GM12801 (cell line): ENCODE measurements around the gene MTHFS.

Experiments used
- CTCF ChIP-seq: IDR thresholded peaks from one replicate; pipeline ENCODE4 v1.5.1; 2011; ENCODE audit warnings: control low read depth; ENCODE audit not compliant: insufficient read length; ENCODE audit errors: extremely low read depth

The MTHFS gene

DNA sequence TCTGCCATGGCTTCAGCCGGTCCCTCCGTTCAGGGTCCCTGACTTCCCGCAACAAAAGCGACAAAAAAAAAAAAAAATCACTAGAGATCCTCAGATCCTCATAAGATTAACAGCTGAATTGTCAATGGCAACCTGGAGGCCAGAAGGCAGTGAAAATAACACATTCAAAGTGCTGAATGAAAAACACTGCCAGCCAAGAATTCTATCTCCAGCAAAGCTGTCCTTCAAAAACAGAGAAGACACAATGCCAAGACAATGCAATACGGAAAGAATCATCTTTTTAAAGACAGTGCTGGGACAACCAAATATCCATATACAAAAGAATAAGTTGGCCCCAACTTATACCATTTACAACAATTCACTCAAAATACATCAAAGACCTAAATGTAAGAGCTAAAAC, 21.6 kb downstream of the MTHFS start:
- no peak for TF ChIP-seq CTCF

- no peak for TF ChIP-seq CTCF
These were observed 22.6 kb downstream of the MTHFS start for GRCh38 chr15:79874242-79874641.

- no peak for TF ChIP-seq CTCF
These were observed 24.3 kb downstream of the MTHFS start for GRCh38 chr15:79872358-79873017.

DNA sequence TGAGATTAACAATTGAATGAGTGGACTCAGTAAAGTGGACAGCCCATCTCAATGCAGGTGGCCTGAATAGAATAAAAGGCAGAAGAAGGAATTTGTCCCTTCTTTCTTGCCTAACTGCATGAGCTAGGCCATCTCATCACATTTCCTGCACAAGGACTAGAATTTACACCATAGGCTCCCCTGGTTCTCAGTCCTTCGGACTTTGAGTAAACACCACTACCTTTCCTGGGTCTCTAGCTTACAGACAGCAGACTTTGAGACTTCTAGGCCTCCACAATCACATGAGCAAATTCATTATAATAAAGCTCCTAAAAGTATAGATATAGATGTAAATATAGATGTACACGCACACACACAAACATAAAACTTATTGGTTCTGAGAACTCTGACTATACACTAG, 28.3 kb downstream of the MTHFS start:
- no peak for TF ChIP-seq CTCF

- no peak for TF ChIP-seq CTCF
These were observed 32.9 kb downstream of the MTHFS start for GRCh38 chr15:79863886-79864285.

DNA sequence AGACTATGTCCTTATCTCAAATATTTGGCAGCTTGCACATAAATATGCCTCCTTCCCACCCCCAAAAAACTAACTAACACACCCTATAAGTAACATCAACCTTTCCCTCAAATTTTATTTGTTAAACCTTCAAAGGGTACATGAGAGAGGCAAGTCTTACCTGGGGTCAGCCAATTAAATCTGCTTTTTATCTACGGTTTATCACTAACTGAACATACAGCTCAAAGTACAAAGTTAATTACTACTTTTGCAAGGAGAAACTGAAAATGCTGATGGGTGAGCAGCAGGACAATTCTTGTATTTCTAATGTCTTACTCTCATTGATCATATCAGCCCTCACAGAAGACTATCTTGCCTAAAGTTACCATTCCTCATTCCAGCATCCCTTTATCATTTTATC, 34.6 kb downstream of the MTHFS start:
- TF ChIP-seq CTCF: no peak

GRCh38 chr15:79860661-79861060, 36.2 kb downstream of the MTHFS start:
- TF ChIP-seq CTCF: no peak

DNA sequence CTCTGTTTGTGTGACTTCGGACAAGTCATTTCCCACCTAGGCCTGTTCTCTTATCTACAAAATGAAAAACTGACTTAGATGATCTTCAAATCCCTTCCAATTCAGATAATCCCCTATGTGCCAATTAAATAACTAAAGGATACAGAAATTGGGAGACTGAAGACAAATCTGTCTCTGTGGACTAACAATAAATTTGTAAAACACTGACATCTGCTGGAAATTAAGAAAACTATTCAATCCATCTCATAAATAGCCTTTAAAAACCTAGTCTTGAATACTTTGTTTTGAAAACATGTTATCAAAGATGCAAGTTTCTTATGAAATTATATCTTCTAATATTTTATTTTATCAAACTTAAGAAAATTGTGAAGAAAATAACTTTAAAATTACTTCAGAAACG, 38.3 kb downstream of the MTHFS start:
- no peak for TF ChIP-seq CTCF
